Naive thymus-derived CD8-positive, alpha-beta T cell (primary cell): ENCODE data around the gene RNU6-9. TPM values are rescaled to one million over a fixed set of nuclear protein-coding genes. Genes with fewer than 3 reads are reported as not detected.

Experiments
- ATAC-seq, 2 donors: fragments of 150-1000 bp; cut with Tn5 transposase in 1 of 2; sonication (Bioruptor Pico), chemical (Tn5 transposase) in 1 of 2; 1 replicate in 1 of 2; 2 replicates in 1 of 2; pipeline ENCODE4 v1.10.0; 2021; ENCODE audit warnings: mild to moderate bottlenecking in 2 of 2, moderate library complexity in 2 of 2
- POLR2A ChIA-PET: fragments of 350-600 bp; sonication (Branson Sonifier 250); formaldehyde crosslinking; loops from one replicate; lab custom pipeline; 2021; ENCODE audit warnings: antibody characterized with exemption; lab: Charles Lee
- DNase-seq, 10 donors: peaks; one replicate each; pipeline versions ENCODE4 v3.0.0 to v3.0.0-alpha.2; 2020 to 2022
- H3K27ac Mint-ChIP-seq, 10 donors: one replicate each; pipeline ENCODE4 v1.8.0; 2020 to 2022; ENCODE audit warnings: mild to moderate bottlenecking in 10 of 10, mixed read lengths in 10 of 10, moderate library complexity in 4 of 10, inconsistent platforms in 1 of 10
- H3K27me3 Mint-ChIP-seq, 5 donors: one replicate each; pipeline ENCODE4 v1.8.0; 2021 to 2022; ENCODE audit warnings: mixed read lengths in 5 of 5
- H3K36me3 Mint-ChIP-seq, 3 donors: one replicate each; pipeline ENCODE4 v1.8.0; 2020 to 2022; ENCODE audit warnings: mixed read lengths in 3 of 3, mild to moderate bottlenecking in 2 of 3, inconsistent platforms in 1 of 3
- H3K4me1 Mint-ChIP-seq, 4 donors: one replicate each; pipeline ENCODE4 v1.8.0; 2021 to 2022; ENCODE audit warnings: mixed read lengths in 4 of 4
- H3K4me3 Mint-ChIP-seq, 10 donors: one replicate each; pipeline ENCODE4 v1.8.0; 2020 to 2022; ENCODE audit warnings: mild to moderate bottlenecking in 10 of 10, mixed read lengths in 10 of 10, moderate library complexity in 6 of 10, inconsistent platforms in 1 of 10
- H3K9me3 Mint-ChIP-seq, 9 donors: one replicate each; pipeline ENCODE4 v1.8.0; 2020 to 2022; ENCODE audit warnings: mixed read lengths in 9 of 9, mild to moderate bottlenecking in 3 of 9, inconsistent platforms in 1 of 9, moderate library complexity in 1 of 9
- polyA plus RNA-seq, 3 donors: library from polyadenylated mRNA; unstranded; fragments of 300-500 nt; fragmentation: Illumina TruSeq; gene quantifications; one replicate each; pipeline ENCODE4 v1.2.3, GENCODE V29; 2021
- total RNA-seq, 8 experiments: library from RNA in 2 of 8; stranded (reverse) in 2 of 8; gene quantifications; one replicate each; pipeline ENCODE4 v1.2.3 and lab custom pipeline; 2021 to 2026

The RNU6-9 gene
- total and polyA plus RNA-seq, 5 experiments from 2014 or later: not detected

GRCh38 chr19:927780-928401, 34.6 kb downstream of the RNU6-9 start:
- H3K36me3 Mint-ChIP-seq: no peaks in the 10 kb centered on the region
- ATAC-seq: no peak
- no peaks in the 10 kb centered on the region for H3K27me3 Mint-ChIP-seq
- no peak for DNase-seq
- peak overlapping the region in 9 of 10 donors; percentile 15 to 78 (median 27) for H3K4me3 Mint-ChIP-seq
- H3K4me1 Mint-ChIP-seq: peaks cover 4 to 34% (median 16%) of the 10 kb centered on the region in 4 donors
- H3K9me3 Mint-ChIP-seq: no peaks in the 10 kb centered on the region
- POLR2A ChIA-PET: interaction anchor here (0.6 to 1.4 kb wide), 2 partner anchors 56 to 63 kb away, joined by 3 to 4 read pairs; partner anchors contain the start of gene WDR18
- H3K27ac Mint-ChIP-seq: no peak overlapping the region

- Mint-ChIP-seq H3K27me3 (no peaks in the 10 kb centered on the region), H3K4me3 (peak overlapping the region in 2 of 10 donors; percentile 45 to 71), H3K36me3 (no peaks in the 10 kb centered on the region), H3K9me3 (no peaks in the 10 kb centered on the region), H3K4me1 (peaks cover 3 to 33% (median 21%) of the 10 kb centered on the region in 4 donors), H3K27ac (peak overlapping the region in 2 of 10 donors; percentile 19 to 48)
- DNase-seq (no peak), ATAC-seq (no peak)
- POLR2A ChIA-PET: interaction anchor here (0.9 to 1.5 kb wide), 2 partner anchors 10 to 56 kb away, joined by 4 to 5 read pairs; partner anchors contain the start of gene WDR18
These were observed 35.4 kb downstream of the RNU6-9 start for GRCh38 chr19:928471-929202.

GRCh38 chr19:929203-929890, 36.1 kb downstream of the RNU6-9 start:
- H3K9me3 Mint-ChIP-seq: no peaks in the 10 kb centered on the region
- H3K27ac Mint-ChIP-seq: peak overlapping the region in 1 of 10 donors; percentile 70
- H3K27me3 Mint-ChIP-seq: no peaks in the 10 kb centered on the region
- no peaks in the 10 kb centered on the region for H3K36me3 Mint-ChIP-seq
- no peak overlapping the region for H3K4me3 Mint-ChIP-seq
- DNase-seq (no peak), ATAC-seq (no peak)
- POLR2A ChIA-PET: interaction anchor here (0.9 to 1.5 kb wide), 2 partner anchors 9 to 55 kb away, joined by 4 to 5 read pairs; partner anchors contain the start of gene WDR18
- peaks cover 3 to 32% (median 22%) of the 10 kb centered on the region in 4 donors for H3K4me1 Mint-ChIP-seq

GRCh38 chr19:929891-930258, 36.6 kb downstream of the RNU6-9 start:
- POLR2A ChIA-PET: interaction anchor here (0.9 to 1.5 kb wide), 2 partner anchors 9 to 54 kb away, joined by 4 to 5 read pairs; partner anchors contain the start of gene WDR18
- Mint-ChIP-seq H3K27ac (peak overlapping the region in 2 of 10 donors; percentile 18 to 70), H3K4me3 (peak overlapping the region in 1 of 10 donors; percentile 4), H3K9me3 (no peaks in the 10 kb centered on the region), H3K36me3 (no peaks in the 10 kb centered on the region), H3K4me1 (peaks cover 3 to 28% (median 21%) of the 10 kb centered on the region in 4 donors), H3K27me3 (no peaks in the 10 kb centered on the region)
- DNase-seq (no peak), ATAC-seq (no peak)

- ATAC-seq (no peak), DNase-seq (no peak)
- H3K36me3 Mint-ChIP-seq: no peaks in the 10 kb centered on the region
- H3K4me3 Mint-ChIP-seq: peak overlapping the region in 6 of 10 donors; percentile 28 to 84 (median 64)
- H3K9me3 Mint-ChIP-seq: no peaks in the 10 kb centered on the region
- peaks cover 3 to 36% (median 26%) of the 10 kb centered on the region in 4 donors for H3K4me1 Mint-ChIP-seq
- H3K27me3 Mint-ChIP-seq: no peaks in the 10 kb centered on the region
- POLR2A ChIA-PET: interaction anchor here (0.6 to 1.5 kb wide), 9 partner anchors 8 to 337 kb away, joined by 3 to 7 read pairs (median 4); partner anchors contain the start of genes CIRBP, SBNO2 and WDR18
- peak overlapping the region in 3 of 10 donors; percentile 46 to 91 (median 76) for H3K27ac Mint-ChIP-seq
These were observed 38.8 kb downstream of the RNU6-9 start for GRCh38 chr19:931860-932647.

GRCh38 chr19:932648-933552, 39.6 kb downstream of the RNU6-9 start:
- Mint-ChIP-seq H3K36me3 (no peaks in the 10 kb centered on the region), H3K4me1 (peaks cover 7 to 44% (median 33%) of the 10 kb centered on the region in 4 donors), H3K27me3 (no peaks in the 10 kb centered on the region), H3K4me3 (peak overlapping the region; percentile 36 to 87 (median 80)), H3K9me3 (peaks cover 0 to 2% (median 0%) of the 10 kb centered on the region in 9 donors), H3K27ac (peak overlapping the region in 8 of 10 donors; percentile 41 to 92 (median 75))
- ATAC-seq: peak; percentile 76 to 85
- POLR2A ChIA-PET: interaction anchor here (0.5 to 1.5 kb wide), 11 partner anchors 9 to 913 kb away, joined by 3 to 7 read pairs (median 4); partner anchors contain the start of genes CIRBP, SBNO2 and WDR18
- DNase-seq: peak in 7 of 10 donors; percentile 43 to 80 (median 62)

GRCh38 chr19:933553-933882, 40.2 kb downstream of the RNU6-9 start:
- Mint-ChIP-seq H3K27me3 (no peaks in the 10 kb centered on the region), H3K36me3 (no peaks in the 10 kb centered on the region), H3K4me3 (peak overlapping the region in 2 of 10 donors; percentile 41 to 82), H3K9me3 (peaks cover 0 to 2% (median 0%) of the 10 kb centered on the region in 9 donors), H3K4me1 (peaks cover 9 to 49% (median 39%) of the 10 kb centered on the region in 4 donors), H3K27ac (peak overlapping the region in 1 of 10 donors; percentile 20)
- ATAC-seq: no peak
- DNase-seq: no peak
- POLR2A ChIA-PET: interaction anchor here (0.7 to 1.5 kb wide), 5 partner anchors 10 to 913 kb away, joined by 3 to 7 read pairs (median 5); partner anchors contain the start of gene CIRBP

- Mint-ChIP-seq H3K36me3 (no peaks in the 10 kb centered on the region), H3K9me3 (peaks cover 0 to 2% (median 0%) of the 10 kb centered on the region in 9 donors), H3K27ac (peak overlapping the region in 1 of 10 donors; percentile 33), H3K4me3 (peak overlapping the region in 1 of 10 donors; percentile 18), H3K27me3 (no peaks in the 10 kb centered on the region), H3K4me1 (peaks cover 9 to 50% (median 40%) of the 10 kb centered on the region in 4 donors)
- no peak for ATAC-seq
- DNase-seq: no peak
- POLR2A ChIA-PET: no interaction called here
These were observed 41.0 kb downstream of the RNU6-9 start for GRCh38 chr19:934197-934840.

GRCh38 chr19:934865-935479, 41.7 kb downstream of the RNU6-9 start:
- peaks cover 0 to 2% (median 0%) of the 10 kb centered on the region in 9 donors for H3K9me3 Mint-ChIP-seq
- H3K27me3 Mint-ChIP-seq: no peaks in the 10 kb centered on the region
- ATAC-seq (no peak), DNase-seq (no peak)
- H3K4me3 Mint-ChIP-seq: no peak overlapping the region
- peaks cover 12 to 53% (median 47%) of the 10 kb centered on the region in 4 donors for H3K4me1 Mint-ChIP-seq
- POLR2A ChIA-PET: interaction anchor here (0.6 to 0.8 kb wide), 3 partner anchors 96 to 159 kb away, joined by 3 to 7 read pairs (median 4); no protein-coding TSS in a partner anchor
- no peak overlapping the region for H3K27ac Mint-ChIP-seq
- H3K36me3 Mint-ChIP-seq: no peaks in the 10 kb centered on the region

GRCh38 chr19:936175-936546, 42.9 kb downstream of the RNU6-9 start:
- DNase-seq: no peak
- POLR2A ChIA-PET: interaction anchor here (0.8 kb wide), 1 partner anchor 50 kb away, joined by 3 read pairs; no protein-coding TSS in a partner anchor
- Mint-ChIP-seq H3K9me3 (peaks cover 0 to 2% (median 0%) of the 10 kb centered on the region in 9 donors), H3K27ac (peak overlapping the region in 2 of 10 donors; percentile 25 to 43), H3K36me3 (no peaks in the 10 kb centered on the region), H3K4me3 (no peak overlapping the region), H3K27me3 (no peaks in the 10 kb centered on the region), H3K4me1 (peaks cover 17 to 56% (median 52%) of the 10 kb centered on the region in 4 donors)
- no peak for ATAC-seq
